HG03342 (cell line): ENCODE measurements around the gene TMEM161B.
"Not testable (repeated sequence)": the region's sequence is repeated elsewhere in the genome, so short reads cannot be mapped to it uniquely, and the experiment has no call there.

Experiments used
- ATAC-seq: cut with Tn5 transposase; IDR thresholded peaks from one replicate; pipeline ENCODE4 v1.9.1; 2021; ENCODE audit warnings: mild to moderate bottlenecking, moderate library complexity; ENCODE audit not compliant: unreplicated experiment

The TMEM161B gene

GRCh38 chr5:88188458-88189132 lies 80.0 kb downstream of the TMEM161B start:
- no peak for ATAC-seq

- ATAC-seq = no peak
These were observed 85.4 kb downstream of the TMEM161B start for GRCh38 chr5:88183255-88183654.

DNA sequence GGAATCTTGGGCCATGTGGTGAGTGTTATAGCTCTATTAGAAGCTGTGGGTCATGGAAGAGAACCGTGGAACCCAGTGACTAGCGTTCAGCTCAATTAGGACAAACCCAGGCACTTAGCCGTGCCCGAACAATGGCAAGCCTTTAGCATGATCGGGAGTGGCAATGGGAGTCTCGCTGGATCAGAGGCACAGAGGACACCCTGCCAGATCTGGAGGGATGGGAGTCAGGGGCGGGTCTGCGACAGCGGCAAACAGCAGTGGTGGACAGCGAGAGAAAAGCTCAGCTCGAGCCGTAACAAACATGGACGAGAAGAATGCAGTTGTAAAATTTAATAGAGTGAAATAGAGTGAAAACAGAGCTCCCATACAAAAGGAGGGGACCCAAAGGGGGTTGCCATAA lies 91.2 kb downstream of the TMEM161B start:
- not testable (repeated sequence) for ATAC-seq

- ATAC-seq = no peak
These were observed 95.5 kb downstream of the TMEM161B start for GRCh38 chr5:88172847-88173758.

DNA sequence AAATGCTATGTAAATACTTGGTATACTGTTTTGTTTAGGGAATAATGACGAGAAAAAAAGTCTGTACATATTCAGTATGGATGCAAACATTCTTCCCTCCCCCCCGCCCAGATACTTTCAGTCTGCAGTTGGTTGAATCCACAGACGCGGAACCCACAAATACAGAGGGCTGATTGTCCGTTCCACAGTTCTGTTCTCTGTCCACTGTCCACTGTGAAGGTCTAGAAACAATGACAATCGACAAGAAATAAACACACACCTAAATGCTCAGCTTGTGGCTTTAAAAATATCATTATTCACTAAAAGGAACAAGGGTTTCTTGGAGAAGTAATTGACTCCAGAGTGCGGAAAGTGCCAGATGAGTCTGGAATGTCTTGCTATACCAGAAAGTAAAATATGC lies 109.1 kb downstream of the TMEM161B start:
- no peak for ATAC-seq

- ATAC-seq = no peak
These were observed 110.6 kb downstream of the TMEM161B start for GRCh38 chr5:88158056-88158455.

GRCh38 chr5:88154891-88155290 lies 113.8 kb downstream of the TMEM161B start:
- no peak for ATAC-seq

GRCh38 chr5:88150747-88151146 lies 117.9 kb downstream of the TMEM161B start:
- no peak for ATAC-seq

DNA sequence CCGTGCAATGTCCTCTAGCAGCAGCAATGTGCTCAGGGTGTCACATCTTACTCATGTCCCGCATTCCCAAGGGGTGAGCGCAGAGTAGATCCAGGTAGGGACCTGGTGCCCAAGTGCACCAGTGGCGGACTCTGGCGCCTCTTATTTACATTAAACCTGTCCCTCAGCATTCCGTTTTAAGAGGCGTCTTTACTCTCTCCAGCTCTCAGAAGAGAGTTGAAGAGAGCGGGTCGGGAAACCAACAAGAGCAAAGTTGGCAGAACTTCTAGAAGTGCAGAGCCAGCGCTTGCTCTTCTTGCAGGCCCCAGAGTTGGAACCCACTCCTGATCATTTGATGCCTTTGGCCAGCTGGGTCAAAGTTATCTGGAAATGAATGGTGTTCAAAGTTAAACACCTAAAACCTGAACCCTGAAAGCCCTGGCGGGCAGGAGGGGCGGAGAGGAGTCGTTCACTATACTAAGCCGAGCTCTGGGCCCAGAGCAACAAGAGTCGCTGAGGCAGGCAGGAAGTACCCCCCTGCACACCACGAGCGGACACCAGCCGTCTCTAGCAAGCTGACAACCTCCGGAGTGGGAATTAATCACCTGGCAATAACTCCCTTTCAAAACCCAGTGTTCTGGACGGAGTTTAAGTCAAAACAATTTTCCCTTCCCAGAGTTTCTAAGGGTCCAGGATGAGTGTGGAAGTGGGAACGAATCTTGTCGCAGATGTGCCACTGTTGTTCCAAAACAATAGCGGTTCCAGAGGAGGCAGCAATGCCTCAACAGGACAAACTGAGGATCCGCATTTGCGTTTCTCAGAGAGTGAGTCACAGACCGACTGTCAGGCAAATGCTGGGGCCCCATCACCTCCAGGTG lies 122.8 kb downstream of the TMEM161B start:
- no peak for ATAC-seq

DNA sequence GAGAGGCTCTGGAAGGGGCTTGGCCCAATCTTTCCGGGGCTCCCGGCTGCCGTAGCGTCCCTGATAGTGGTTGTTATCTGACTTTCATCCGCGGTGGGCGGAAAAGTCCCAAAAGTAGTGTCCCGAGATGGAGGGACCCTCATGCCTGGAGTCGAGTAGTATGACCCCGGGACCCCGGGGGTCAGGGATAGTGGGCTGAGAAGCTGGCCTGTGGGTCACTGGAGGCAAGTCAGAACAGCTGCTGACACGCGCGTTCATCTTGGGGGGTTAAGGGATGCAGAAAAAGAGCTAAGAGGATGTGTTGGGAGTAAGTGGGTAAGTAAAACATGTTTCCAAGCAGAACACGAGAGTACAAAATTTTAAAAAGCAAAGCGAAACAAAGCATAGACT lies 123.4 kb downstream of the TMEM161B start:
- no peak for ATAC-seq
